Lung microvascular endothelial cell (primary cell): Measurements from ENCODE around the gene SLC43A2. TPM values are rescaled to one million over a fixed set of nuclear protein-coding genes. Genes with fewer than 3 reads are reported as not detected.

Source experiments
- DNase-seq, 2 donors: peaks; one replicate each; pipeline versions ENCODE4 v3.0.0 to v3.0.0-alpha.2; 2010; ENCODE audit warnings: low read depth in 2 of 2
- total RNA-seq: library from RNA; depleted of rRNA; stranded (reverse); fragments of >200 nt; gene quantifications from 2 replicates; pipeline ENCODE4 v1.2.1, GENCODE V29; 2014

SLC43A2 gene
- total RNA-seq, 1 donor from 2014 or later = 28.2 TPM

- DNase-seq = peak; percentile 17 to 48
Measured at GRCh38 chr17:1643999-1644492, 15.4 kb upstream of the SLC43A2 start.

DNA sequence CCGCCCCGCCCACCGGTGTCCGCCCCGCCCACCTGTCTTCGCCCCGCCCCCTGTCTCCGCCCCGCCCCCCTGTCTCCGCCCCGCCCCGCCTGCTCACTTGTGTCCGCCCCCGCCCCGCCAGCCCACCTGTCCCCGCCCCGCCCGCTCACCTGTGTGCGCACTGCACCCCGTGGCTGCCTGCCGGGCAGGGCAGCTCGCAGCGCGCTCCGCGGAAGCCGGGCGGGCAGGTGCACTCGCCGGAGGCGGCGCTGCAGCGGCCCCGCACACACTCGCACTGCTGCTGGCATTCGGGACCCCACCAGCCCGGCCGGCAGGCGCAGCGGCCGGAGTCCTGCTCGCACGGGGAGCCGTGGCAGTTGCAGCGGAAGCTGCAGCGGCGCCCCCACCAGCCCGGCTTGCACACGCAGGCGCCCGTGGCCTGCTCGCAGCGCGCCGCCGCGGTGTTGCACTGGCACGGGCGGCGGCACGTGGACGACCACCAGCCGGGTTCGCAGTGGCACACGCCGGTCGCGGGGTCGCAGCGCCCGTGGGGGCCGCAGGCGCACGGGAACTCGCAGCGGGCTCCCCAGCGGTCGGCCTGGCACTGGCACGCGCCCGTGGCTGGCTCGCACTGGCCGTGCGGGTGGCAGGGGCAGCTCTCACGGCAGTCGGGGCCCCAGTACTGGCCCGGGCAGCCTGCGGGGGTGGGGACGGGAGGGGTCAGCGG, 14.8 kb upstream of the SLC43A2 start:
- DNase-seq = peak; percentile 32 to 64

DNA sequence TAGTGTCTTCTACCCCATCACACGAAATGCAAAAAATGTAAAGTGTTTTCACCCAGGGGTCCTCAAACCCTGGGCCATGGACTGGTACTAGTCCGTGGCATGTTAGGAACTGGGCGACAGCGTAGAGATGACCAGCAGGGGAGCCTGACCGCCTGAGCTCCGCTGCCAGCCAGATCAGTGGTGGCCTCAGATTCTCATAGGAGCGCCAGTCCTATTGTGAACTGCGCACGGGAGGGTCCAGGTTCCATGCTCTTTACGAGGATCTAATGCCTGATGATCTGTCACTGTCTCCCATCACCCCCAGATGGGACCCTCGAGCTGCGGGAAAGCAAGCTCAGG, 12.4 kb upstream of the SLC43A2 start:
- no peak for DNase-seq

- DNase-seq = no peak
Measured at GRCh38 chr17:1640329-1641064, 11.9 kb upstream of the SLC43A2 start.

- no peak for DNase-seq
Measured at GRCh38 chr17:1639549-1640180, 11.0 kb upstream of the SLC43A2 start.

GRCh38 chr17:1638624-1639300, 10.1 kb upstream of the SLC43A2 start:
- DNase-seq = no peak

GRCh38 chr17:1638171-1638590, 9.5 kb upstream of the SLC43A2 start:
- DNase-seq = no peak

- DNase-seq = no peak
Measured at GRCh38 chr17:1636732-1637285, 8.2 kb upstream of the SLC43A2 start.

DNA sequence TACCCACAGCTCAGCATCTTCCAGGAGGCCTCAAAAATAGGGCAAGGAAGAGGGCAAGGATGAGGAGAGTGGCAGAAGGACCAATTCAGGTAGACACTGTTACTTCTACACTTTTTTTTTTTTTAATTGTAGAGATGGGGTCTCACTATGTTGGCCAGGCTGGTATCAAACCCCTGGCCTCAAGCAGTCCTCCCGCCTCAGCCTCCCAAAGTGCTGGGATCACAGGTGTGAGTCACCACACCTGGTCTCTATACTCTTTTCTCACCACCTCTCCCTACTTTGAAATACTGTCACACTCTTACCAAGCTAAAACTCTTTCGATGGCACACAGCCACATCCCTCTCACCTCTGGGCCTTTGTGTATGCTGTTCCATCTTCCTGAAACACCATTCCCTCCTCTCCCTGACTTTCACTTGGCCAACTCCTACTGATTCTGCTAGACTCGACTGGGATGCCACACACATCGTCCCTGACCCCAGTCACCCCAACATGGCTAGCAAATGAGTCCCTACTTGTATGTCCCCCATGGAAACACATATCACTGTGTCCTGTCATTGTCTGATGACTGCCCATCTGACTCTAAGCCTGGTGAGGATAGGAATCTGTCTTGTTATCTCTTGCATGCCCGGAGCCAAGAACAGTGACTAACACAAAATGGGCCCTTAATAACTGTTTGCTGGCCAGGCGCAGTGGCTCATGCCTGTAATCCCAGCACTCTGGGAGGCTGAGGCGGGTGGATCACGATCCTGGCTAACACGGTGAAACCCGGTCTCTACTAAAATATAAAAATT, 7.2 kb upstream of the SLC43A2 start:
- DNase-seq = no peak

DNA sequence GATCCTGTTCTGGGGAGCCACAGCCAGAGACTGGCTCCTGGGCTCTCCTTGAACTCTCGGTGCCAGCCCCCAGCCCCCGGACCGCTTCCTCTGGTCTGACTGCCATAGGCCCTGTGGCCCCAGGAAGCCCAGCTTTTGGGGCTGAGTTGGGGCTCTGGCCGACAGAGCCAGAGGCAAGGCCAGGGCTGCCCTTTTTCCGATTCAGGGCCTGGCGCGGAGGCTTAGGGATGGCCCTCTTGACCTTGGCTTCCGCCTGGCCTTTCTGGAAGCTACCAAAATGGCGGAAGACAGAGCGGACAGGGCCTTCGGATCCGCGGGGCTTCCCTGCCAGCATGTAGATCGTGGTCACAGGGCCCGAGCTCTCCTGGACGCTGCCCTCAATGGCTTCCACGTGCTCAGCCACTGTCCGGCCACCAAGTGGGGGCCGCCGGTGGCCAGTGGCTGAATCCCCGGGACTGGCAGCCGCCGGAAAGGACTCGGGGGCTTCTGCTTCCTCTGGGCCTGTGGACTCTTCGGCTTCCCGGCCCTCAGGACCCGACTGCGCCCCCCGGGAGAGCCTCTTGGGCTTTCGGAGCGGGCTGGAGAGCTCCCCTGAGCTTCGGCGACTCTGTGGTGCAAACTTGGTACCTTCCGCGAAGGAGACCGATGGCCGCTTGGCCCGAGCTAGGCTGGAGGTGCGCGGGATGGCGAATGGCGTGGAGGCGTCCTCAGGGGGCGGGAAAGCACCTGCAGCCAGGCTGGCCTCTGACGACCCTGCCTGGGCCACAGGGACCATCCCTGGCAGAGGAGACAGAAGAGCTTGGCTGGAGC, 6.4 kb upstream of the SLC43A2 start:
- DNase-seq = no peak

- no peak for DNase-seq
Measured at GRCh38 chr17:1630662-1631061, 2.0 kb upstream of the SLC43A2 start.

DNA sequence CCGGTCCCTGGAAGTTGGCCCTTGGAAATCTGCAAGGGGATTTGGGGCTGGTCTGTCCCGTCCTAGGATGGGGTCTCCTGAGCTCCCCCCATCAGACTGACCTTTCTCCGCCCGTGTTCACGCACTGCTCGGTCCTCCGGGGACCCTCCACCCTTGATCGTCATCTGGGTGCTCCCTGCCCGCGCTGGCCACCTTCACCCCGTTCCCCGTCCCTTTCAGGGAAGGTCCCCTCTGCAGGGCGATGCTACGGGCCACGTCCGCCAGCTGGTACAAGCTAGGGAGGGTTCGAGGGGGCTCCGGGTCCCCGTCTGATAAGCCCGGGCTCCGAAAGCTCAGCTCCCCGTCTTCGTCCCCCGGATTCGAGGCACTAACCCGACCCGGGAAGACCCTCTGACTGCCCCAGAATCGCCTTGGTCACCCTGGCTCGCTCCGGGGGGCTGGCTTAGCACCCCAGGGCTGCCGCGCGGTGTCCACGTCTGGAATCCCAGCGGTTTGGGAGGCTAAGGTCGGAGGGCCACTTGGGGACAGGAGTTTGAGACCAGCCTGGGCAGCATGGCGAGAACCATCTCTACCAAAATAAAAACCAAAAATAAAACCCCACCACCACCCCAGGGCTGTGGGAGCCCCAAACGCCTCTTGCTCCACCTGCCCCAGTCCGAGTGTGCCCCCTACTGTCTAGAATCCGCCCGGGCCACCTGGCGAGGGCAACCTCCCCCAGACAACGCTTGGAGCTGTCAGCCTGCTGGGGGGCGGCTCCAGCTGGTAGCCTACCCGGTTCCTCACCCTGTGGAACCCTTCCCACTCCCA, 1.1 kb upstream of the SLC43A2 start:
- peak; percentile 61 to 79 for DNase-seq

DNA sequence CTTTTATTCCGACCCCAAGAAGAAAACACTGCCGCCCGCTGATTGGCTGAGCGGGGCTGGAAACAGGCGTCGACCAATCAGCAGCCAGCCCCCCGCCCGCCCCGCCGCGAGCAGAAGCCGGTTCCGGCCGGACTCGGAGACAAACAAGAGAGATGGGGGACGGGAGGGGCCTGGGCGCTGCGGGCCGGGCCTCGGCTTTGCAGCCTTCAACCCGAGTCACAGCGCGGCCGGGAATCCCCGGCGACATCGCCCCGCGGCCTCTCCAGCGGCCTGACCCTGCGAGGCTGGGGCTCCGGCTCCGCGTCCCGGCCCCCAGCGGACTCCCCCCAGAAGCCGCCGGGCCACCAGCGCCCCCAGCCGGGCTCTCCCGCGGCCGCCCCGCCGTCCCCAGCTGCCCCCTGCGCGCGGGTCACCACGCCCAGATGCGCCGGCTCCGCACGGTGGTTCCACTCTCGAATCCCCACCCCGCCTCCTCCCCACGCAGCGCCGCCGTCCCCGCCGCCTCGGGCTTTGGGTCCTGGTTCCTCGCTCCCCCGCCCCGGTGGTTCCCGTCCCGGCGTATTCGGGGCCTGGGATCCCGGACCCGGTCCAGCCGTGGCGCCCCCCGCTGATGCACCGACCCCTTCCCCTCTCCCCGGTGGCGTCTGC, 346 bp upstream of the SLC43A2 start:
- DNase-seq = peak; percentile 96

DNA sequence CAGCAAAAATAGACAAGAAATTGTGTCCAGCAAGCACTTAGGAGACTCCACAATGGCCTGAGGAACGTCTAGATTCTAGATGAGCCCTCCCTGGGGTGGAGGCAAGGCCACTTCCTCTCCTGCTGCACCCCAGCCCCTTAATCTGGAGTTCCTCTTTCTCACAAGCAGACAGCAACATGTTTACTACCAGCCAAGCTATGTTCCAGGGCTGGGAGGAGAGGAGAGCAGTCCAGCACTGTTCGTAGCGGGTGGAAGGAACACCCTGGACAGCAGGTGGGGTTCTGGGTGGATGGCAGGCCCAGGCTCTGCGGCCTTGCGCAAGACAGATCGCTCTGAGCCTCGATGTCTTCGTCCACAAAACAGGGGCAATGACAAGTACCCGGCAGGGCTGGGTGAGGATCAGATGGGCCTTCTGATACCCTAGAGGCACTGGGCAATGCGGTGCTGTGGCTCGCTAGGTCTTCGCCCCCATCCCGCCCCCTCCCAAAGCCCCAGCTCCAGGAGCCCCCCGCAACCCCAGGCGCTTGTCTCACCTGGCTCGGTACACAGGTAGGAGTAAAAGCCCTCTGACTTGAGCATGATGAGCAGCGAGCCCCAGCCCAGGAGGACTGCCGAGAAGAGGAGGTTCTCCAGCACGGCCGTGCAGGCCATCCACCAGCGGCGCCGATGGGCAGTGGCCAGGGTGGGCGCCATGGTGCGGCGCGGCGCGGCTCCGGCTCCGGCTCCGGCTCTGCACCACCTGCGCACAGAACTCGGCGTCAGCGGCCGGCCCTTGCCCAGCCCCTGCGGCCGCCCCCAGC, 1.3 kb downstream of the SLC43A2 start:
- DNase-seq = peak; percentile 20 to 36

DNA sequence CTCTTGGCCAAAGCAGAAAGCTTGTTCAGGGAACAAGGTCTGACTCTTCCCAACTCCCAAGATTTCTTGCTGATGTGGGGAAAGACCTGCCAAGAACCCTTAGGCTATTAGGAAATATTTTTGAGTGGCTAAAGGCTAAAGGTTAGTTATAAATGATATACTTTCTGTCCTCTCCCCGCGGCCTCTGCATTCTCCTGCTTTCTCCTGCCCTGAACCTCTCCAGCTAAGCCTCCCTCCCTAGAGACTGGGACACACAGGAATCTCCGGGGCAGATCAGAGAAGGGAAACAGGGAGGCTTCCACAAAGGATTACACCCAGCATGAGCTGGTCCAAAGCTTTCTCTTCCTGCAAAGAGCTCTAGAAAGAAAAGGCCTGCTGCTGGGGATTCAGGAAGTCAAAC, 2.3 kb downstream of the SLC43A2 start:
- DNase-seq = peak in 1 of 2 donors; percentile 15

- peak in 1 of 2 donors; percentile 18 for DNase-seq
Measured at GRCh38 chr17:1625581-1625980, 3.1 kb downstream of the SLC43A2 start.

DNA sequence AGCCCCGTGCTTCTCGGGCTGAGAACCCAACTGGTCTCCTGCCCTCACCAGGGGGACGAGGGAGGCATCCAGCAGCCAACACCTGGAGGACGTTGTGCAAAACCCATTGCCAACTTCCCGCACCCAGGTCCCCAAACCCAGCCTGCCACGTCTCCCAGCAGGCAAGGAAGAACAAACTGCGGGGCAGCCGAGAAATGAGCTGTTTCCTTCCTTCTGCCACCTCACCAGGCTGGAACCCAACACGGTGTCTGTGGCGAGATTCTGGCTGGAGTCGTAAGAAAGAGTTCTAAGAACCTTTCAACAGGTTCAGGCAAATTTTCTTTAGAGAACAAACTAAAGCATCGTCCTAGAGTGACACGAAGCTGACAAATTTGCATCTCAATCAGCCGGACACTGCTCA, 3.6 kb downstream of the SLC43A2 start:
- DNase-seq = peak in 1 of 2 donors; percentile 59

- DNase-seq = no peak
Measured at GRCh38 chr17:1624650-1625049, 4.0 kb downstream of the SLC43A2 start.
